ENCODE data around the gene ZNF444.

The ZNF444 gene

GRCh38 chr19:56107626-56108351 lies 33.3 kb upstream of the ZNF444 start:
- no peak for DNase-seq (ENCODE audit: low spot score)

GRCh38 chr19:56108447-56109195 lies 32.5 kb upstream of the ZNF444 start:
- peak; percentile 75 for DNase-seq (ENCODE audit: low spot score)

DNA sequence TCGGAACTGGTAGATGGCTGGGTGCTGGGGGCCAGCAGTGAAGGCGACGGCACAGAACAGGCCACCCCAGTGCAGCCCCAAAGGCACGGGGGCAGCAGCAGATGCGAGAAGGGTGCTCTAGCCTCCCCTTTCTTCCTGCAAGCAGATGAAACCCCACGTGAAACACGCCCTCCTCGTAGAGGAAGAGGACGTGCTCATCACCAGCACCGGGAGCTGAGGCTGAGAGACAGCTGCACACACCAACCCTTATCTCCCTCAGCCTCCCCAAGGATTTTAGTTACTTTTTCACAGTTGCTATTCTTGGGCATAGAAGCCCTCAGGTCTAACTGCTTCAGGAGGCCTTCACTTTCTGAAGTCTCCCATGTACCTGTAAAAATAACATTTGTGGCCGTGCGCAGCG lies 31.9 kb upstream of the ZNF444 start:
- DNase-seq (ENCODE audit: low spot score), result peak; percentile 38

DNA sequence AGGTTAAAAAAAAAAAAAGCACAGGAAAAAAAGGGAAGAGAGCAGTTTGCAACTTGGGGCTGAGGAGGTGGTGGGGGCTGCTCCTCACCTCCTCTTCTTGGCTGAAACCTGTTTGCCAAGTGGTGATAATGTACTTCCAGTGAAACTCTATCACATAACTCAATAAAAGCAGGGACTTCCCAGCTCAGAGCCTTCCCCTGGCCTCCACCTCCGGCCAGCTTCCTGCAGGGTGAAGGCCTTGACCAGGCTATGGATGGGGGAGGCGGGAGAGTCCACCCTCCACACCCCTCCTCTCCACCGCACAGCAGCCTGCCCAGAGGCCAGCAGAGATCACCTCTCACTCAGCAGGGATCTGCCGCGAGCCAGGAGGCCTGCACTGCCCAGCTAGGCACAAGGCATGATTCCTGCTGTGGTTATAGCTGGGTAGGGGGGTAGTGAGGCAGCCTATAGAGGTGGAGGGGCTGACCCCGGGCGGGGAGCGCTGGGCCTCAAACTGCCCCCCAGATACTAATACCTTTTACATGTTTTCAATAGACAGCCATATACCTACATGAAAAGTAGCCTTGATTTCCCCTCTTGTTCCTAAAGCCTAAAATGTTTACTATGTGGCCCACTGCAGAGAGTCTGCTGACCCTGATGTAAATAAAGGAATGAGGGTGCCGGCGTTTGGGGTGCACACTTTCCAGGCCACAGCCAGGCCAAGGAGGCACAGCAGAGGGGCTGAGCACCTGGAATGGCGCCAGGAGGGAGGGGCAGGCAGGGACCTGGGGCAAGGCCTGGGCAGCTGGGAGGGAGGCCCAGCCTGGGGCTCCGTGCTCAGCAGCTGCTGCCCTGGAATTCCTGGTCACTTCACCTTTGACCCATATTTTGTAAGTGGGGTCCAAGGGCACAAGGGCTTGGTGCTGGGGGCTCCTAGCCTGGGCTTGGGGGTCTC lies 30.3 kb upstream of the ZNF444 start:
- DNase-seq (ENCODE audit: low spot score), result no peak

GRCh38 chr19:56111601-56112312 lies 29.3 kb upstream of the ZNF444 start:
- no peak for DNase-seq (ENCODE audit: low spot score)

DNA sequence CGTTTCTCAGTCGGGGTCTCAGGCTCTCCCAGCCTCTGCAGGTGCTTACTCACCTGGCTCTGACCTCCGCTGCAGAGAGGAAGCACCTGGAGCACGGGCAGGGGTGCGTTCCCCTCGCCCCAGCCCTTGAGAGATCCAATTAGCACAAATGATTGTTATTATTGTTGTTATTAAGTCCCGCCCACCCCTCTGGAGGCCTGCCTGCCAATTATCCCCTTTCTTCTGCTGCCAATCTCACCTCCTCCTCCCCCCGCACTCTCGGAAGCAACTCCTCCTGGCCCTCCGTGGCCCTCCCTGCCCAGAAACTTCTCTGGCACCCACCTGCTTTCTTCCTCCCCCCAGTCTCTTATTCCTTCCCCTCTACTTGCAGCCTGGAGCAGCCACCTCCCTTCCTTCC lies 28.8 kb upstream of the ZNF444 start:
- DNase-seq (ENCODE audit: low spot score), result no peak

DNA sequence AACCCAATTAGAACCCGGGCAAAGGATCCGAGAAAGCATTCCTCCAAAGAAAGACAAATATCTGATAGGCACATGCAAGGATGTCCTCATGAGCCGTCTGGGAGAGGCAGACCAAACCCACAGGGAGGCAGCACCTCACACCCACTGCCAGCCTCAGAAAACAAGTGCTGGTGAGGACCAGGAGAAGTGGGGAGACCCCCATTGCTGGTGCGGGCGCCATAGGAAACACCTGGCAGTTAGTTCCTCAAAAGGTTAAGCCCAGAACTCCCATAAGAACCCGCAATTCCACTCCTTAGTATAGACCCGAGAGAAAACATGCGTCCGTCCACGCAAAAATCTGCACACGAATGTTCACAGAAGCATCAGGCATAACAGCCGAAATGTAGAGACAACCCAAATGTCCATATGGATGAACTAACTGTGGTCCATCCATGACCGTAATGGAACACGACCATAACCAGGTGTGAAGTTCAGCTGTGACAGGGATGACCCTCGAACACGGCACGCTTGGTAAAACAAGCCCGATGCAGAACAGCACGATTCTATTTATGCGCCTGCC lies 27.9 kb upstream of the ZNF444 start:
- no peak for DNase-seq (ENCODE audit: low spot score)

GRCh38 chr19:56114051-56114777 lies 26.9 kb upstream of the ZNF444 start:
- no peak for DNase-seq (ENCODE audit: low spot score)

- no peak for DNase-seq (ENCODE audit: low spot score)
These were observed 26.3 kb upstream of the ZNF444 start for GRCh38 chr19:56114778-56115110.

GRCh38 chr19:56115490-56115889 lies 25.6 kb upstream of the ZNF444 start:
- no peak for DNase-seq (ENCODE audit: low spot score)

DNA sequence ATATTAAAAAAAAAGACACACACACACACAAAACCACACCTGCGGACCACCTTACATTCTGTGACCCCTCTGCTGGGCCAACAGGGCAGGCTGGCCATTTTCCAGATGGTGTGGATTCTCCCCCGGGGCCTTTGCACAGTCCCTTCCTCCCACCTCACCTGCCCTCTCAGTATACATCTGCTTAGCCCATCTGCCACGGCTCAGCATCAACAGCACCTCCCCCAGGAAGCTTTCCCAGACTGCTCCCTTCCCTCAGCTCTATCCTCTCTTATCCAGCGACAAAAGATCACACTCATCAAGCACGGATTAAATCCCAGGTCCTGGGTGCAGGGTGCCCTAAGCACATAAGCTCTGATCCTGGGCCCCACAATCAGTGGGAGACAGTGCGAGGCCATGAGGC lies 24.5 kb upstream of the ZNF444 start:
- no peak for DNase-seq (ENCODE audit: low spot score)

DNA sequence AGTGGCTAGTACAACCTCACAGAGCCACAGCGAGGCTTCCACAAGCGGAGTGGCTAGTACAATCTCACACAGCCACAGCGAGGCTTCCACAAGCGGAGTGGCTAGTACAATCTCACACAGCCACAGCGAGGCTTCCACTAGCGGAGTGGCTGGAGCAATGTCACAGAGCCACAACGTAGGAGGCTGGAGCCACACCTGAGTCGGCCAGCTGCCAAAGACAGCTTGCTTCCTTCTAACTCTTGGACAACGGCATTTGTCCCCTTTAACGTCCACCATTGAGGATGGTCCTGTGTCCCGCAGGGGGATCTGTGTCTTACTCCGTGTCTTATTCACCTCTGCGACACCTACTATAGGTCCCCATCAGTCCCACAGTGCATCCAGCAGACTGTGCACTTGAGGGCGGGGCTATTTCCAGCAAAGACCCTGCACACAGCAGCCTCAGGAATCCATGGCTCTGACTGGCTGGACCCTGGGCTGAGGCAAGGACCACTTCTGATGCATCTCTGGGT lies 23.7 kb upstream of the ZNF444 start:
- DNase-seq (ENCODE audit: low spot score), result no peak

DNA sequence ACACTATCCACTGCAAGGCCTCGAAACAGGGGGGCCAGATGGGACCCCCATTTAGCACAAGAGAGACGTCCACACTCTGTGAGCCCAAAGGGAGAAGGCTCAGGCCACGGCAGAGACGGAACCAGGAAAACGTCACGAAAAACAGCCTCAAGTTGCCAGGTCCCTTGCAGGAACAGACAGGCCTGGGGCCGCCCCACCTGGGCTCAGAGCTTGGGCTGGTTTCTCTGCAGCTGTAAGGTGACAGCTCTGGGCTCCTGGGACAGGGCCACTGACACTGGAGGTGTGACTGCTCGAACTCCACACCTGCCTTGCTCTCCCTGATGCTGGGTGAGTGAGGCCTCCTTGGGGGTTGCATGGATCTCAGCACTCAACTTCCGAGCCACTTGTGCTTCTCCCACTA lies 23.2 kb upstream of the ZNF444 start:
- DNase-seq (ENCODE audit: low spot score), result no peak

GRCh38 chr19:56118666-56119581 lies 22.2 kb upstream of the ZNF444 start:
- no peak for DNase-seq (ENCODE audit: low spot score)

DNA sequence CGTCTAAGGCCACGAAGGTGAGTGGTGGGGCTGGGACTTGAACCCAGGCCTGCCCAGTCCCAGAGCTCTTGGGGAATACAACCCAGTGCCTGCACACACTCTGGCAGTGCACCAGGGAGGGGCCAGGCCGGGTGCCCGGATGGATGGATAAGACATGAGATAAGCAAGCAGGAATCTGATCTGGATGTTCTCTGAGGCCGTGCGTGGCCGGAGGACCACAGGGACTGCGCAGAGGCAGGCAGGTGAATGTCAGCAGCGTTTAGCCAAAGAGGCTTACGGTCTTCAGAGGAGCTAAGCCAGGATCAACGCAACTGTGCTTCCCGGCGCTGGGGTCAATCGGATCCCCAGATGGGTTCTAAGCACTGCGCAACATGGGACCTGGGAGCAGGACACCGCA lies 21.5 kb upstream of the ZNF444 start:
- peak; percentile 67 for DNase-seq (ENCODE audit: low spot score)

- no peak for DNase-seq (ENCODE audit: low spot score)
These were observed 21.1 kb upstream of the ZNF444 start for GRCh38 chr19:56120002-56120370.

- peak; percentile 97 for DNase-seq (ENCODE audit: low spot score)
These were observed 20.5 kb upstream of the ZNF444 start for GRCh38 chr19:56120371-56121179.

DNA sequence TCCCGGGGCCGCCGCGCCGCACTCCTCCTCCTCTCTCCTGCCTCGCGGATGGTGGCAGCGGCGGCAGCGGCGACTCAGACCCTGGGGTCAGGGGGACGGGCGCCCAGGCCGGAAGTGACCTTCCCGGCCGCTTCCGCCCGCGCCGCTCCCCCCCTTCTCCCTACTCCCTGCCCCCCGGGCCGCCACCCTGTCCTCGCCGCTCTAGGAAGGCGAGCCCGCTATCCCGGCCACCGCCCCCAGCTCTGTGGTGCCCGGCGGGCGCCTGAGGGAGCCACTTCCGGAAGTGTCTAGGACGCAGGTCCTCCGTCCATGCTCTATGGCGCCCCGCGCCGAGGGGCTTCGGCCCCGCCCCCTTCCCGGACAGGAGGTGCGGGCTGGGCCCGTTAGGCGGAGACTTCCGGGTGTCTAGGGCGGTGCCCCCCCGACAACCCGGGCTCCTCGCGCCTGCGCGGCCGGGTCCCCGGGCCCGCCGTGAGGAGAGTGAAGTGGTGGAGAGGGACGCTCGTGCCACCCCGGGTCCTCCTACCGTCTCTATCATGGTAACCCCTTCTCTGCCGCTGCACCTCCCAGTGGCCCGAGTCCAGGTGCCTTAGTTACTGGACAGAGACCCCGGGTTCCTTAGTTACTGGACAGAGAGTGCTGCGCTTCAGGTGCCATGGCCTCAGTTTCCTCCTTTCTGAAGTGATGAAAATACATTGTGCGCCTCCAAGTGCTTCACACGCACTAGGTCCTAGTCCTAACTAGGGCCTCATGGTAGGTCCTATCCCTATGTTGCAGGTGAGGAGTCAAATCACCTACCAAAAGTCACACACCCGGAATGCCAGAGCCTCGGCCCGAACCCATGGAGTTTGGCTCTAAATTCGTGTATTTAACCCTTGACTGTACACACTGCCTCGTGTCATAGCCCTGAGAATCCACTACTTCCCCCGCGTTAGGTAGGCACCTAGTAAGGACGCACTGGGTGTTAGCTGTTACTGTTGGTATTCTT lies 19.6 kb upstream of the ZNF444 start, which contains the start of gene ZNF787:
ZNF787 (minus strand) TSS at position 116 of the 988 bp plus-strand sequence. CDS start 18,078 bp downstream, outside the sequence.
- DNase-seq (ENCODE audit: low spot score), result peak; percentile 99
